Naive thymus-derived CD4-positive, alpha-beta T cell (primary cell): ENCODE results near the gene NCEH1. TPM values are rescaled to one million over a fixed set of nuclear protein-coding genes. Genes with fewer than 3 reads are reported as not detected.
"Not testable (repeated sequence)": the region's sequence is repeated elsewhere in the genome, so short reads cannot be mapped to it uniquely, and the experiment has no call there.

Experiments used
- ATAC-seq: fragments of 150-1000 bp; cut with Tn5 transposase; 2 replicates; pipeline ENCODE4 v1.10.0; 2021; ENCODE audit warnings: mild to moderate bottlenecking, moderate library complexity
- CTCF ChIA-PET: fragments of 350-600 bp; sonication (Branson Sonifier 250); formaldehyde crosslinking; loops from one replicate; lab custom pipeline; 2021; ENCODE audit warnings: antibody characterized with exemption; lab: Charles Lee
- POLR2A ChIA-PET: fragments of 350-600 bp; sonication (Branson Sonifier 250); formaldehyde crosslinking; loops from one replicate; lab custom pipeline; 2021; ENCODE audit warnings: antibody characterized with exemption, inconsistent platforms; lab: Charles Lee
- DNase-seq, 9 donors: peaks; one replicate each; pipeline versions ENCODE4 v3.0.0 to v3.0.0-alpha.2; 2020 to 2022; ENCODE audit warnings: mixed read lengths in 1 of 9
- H3K27ac ChIP-seq: one replicate; pipeline ENCODE4 v1.7.0; 2013; ENCODE audit warnings: mild to moderate bottlenecking, low read depth, low read length, moderate library complexity
- H3K27me3 ChIP-seq, 2 donors: one replicate each; pipeline ENCODE4 v1.7.0; 2013; ENCODE audit warnings: low read length in 2 of 2, mild to moderate bottlenecking in 2 of 2, moderate library complexity in 2 of 2; ENCODE audit not compliant: control insufficient read depth in 2 of 2, insufficient read depth in 2 of 2
- H3K36me3 ChIP-seq, 3 experiments: 1 replicate in 2 of 3; 2 replicates in 1 of 3; pipeline ENCODE4 v1.7.0; 2013; ENCODE audit warnings: low read length in 3 of 3, mild to moderate bottlenecking in 3 of 3, moderate library complexity in 1 of 3; ENCODE audit not compliant: insufficient read depth in 3 of 3, control insufficient read depth in 2 of 3
- H3K4me1 ChIP-seq, 2 donors: one replicate each; pipeline ENCODE4 v1.7.0; 2013; ENCODE audit warnings: low read length in 2 of 2, mild to moderate bottlenecking in 2 of 2, moderate library complexity in 1 of 2; ENCODE audit not compliant: control insufficient read depth in 2 of 2, insufficient read depth in 2 of 2
- H3K4me3 ChIP-seq: 2 replicates; pipeline ENCODE4 v1.7.0; 2013; ENCODE audit warnings: mild to moderate bottlenecking, low read length
- H3K9me3 ChIP-seq, 3 experiments: 1 replicate in 2 of 3; 2 replicates in 1 of 3; pipeline ENCODE4 v1.7.0; 2013; ENCODE audit warnings: low read length in 3 of 3; ENCODE audit not compliant: control insufficient read depth in 2 of 3
- H3K27ac Mint-ChIP-seq, 9 donors: one replicate each; pipeline ENCODE4 v1.8.0; 2020 to 2022; ENCODE audit warnings: mixed read lengths in 9 of 9, mild to moderate bottlenecking in 8 of 9, moderate library complexity in 5 of 9, inconsistent platforms in 2 of 9
- H3K27me3 Mint-ChIP-seq, 5 donors: one replicate each; pipeline ENCODE4 v1.8.0; 2021 to 2022; ENCODE audit warnings: mixed read lengths in 5 of 5, mild to moderate bottlenecking in 1 of 5
- H3K36me3 Mint-ChIP-seq, 5 donors: one replicate each; pipeline ENCODE4 v1.8.0; 2020 to 2022; ENCODE audit warnings: mixed read lengths in 5 of 5, mild to moderate bottlenecking in 3 of 5, inconsistent platforms in 1 of 5
- H3K4me1 Mint-ChIP-seq, 7 donors: one replicate each; pipeline ENCODE4 v1.8.0; 2020 to 2022; ENCODE audit warnings: mixed read lengths in 7 of 7, mild to moderate bottlenecking in 3 of 7, inconsistent platforms in 1 of 7
- H3K4me3 Mint-ChIP-seq, 10 donors: one replicate each; pipeline ENCODE4 v1.8.0; 2020 to 2022; ENCODE audit warnings: mild to moderate bottlenecking in 10 of 10, mixed read lengths in 10 of 10, moderate library complexity in 6 of 10, inconsistent platforms in 2 of 10
- H3K9me3 Mint-ChIP-seq, 11 donors: one replicate each; pipeline ENCODE4 v1.8.0; 2020 to 2022; ENCODE audit warnings: mixed read lengths in 11 of 11, mild to moderate bottlenecking in 4 of 11, inconsistent platforms in 1 of 11, moderate library complexity in 1 of 11
- intact Hi-C, 2 donors: fragments of 100-400 bp; cut with micrococcal nuclease; formaldehyde crosslinking; loops; one replicate each; pipeline ENCODE4 v1.15.1; 2023
- polyA plus RNA-seq, 2 donors: library from polyadenylated mRNA; unstranded; fragments of 300-500 nt; fragmentation: Illumina TruSeq; gene quantifications; one replicate each; pipeline ENCODE4 v1.2.3, GENCODE V29; 2021
- total RNA-seq, 6 experiments: library from RNA in 5 of 6; stranded (reverse) in 5 of 6; gene quantifications; 1 replicate in 5 of 6; 2 replicates in 1 of 6; pipeline ENCODE4 v1.2.3 and lab custom pipeline; 2021 to 2026

Gene NCEH1
- total and polyA plus RNA-seq, 7 experiments from 2014 or later = 1.2 to 8.9 (median 3.5) TPM

DNA sequence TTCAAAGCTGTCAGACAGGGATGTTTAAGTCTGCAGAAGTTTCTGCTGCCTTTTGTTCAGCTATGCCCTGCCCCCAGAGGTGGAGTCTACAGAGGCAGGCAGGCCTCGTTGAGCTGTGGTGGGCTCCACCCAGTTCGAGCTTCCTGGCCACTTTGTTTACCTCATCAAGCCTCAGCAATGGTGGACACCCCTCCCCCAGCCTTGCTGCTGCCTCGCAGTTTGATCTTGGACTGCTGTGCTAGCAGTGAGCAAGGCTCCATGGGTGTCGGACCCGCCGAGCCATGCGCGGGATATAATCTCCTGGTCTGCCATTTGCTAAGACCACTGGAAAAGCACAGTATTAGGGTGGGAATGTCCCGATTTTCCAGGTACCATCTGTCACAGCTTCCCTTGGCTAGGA, 45.4 kb downstream of the NCEH1 start:
- intact Hi-C loops = loop anchor here in 1 of 2 donors (5.0 to 10.0 kb wide), 3 partner anchors 628 to 1703 kb away; partner anchors contain the start of gene FNDC3B
- not testable (repeated sequence) for H3K4me3 Mint-ChIP-seq, H3K27ac Mint-ChIP-seq

DNA sequence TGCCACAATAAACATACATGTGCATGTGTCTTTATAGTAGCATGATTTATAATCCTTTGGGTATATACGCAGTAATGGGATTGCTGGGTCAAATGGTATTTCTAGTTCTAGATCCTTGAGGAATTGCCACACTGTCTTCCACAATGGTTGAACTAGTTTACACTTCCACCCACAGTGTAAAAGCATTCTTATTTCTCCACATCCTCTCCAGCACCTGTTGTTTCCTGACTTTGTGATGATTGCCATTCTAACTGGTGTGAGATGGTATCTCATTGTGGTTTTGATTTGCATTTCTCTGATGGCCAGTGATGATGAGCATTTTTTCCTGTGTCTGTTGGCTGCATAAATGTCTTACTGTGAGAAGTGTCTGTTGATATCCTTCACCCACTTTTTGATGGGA, 50.4 kb downstream of the NCEH1 start:
- DNase-seq, H3K9me3 Mint-ChIP-seq, H3K36me3 ChIP-seq, H3K4me1 ChIP-seq, H3K27me3 ChIP-seq, H3K27ac Mint-ChIP-seq, CTCF ChIA-PET, H3K4me3 ChIP-seq, H3K27ac ChIP-seq, H3K4me3 Mint-ChIP-seq, H3K9me3 ChIP-seq, ATAC-seq, POLR2A ChIA-PET: not testable (repeated sequence)
- peaks cover 0 to 19% (median 0%) of the 10 kb centered on the region in 5 donors for H3K27me3 Mint-ChIP-seq
- intact Hi-C loops = loop anchor here in 1 of 2 donors (10.0 kb wide), 1 partner anchor 1016 kb away; no protein-coding TSS in a partner anchor
- H3K36me3 Mint-ChIP-seq = peaks cover 0 to 11% (median 5%) of the 10 kb centered on the region in 5 donors
- H3K4me1 Mint-ChIP-seq = peaks cover 0 to 12% (median 10%) of the 10 kb centered on the region in 7 donors

More for the DNA sequence above, 45.4 kb downstream of the NCEH1 start:
- H3K36me3 ChIP-seq, POLR2A ChIA-PET, ATAC-seq, H3K4me3 ChIP-seq, H3K9me3 ChIP-seq, H3K9me3 Mint-ChIP-seq, DNase-seq, H3K27ac ChIP-seq, H3K27me3 ChIP-seq: not testable (repeated sequence)
- H3K4me1 ChIP-seq = peaks cover 4 to 11% of the 10 kb centered on the region in 2 donors
- CTCF ChIA-PET = interaction anchor here (0.6 to 1.7 kb wide), 2 partner anchors 204 to 628 kb away, joined by 3 to 4 read pairs; no protein-coding TSS in a partner anchor
- peaks cover 11 to 24% (median 22%) of the 10 kb centered on the region in 7 donors for H3K4me1 Mint-ChIP-seq
- H3K36me3 Mint-ChIP-seq = peaks cover 4 to 12% (median 6%) of the 10 kb centered on the region in 5 donors
- peaks cover 0 to 20% (median 0%) of the 10 kb centered on the region in 5 donors for H3K27me3 Mint-ChIP-seq

DNA sequence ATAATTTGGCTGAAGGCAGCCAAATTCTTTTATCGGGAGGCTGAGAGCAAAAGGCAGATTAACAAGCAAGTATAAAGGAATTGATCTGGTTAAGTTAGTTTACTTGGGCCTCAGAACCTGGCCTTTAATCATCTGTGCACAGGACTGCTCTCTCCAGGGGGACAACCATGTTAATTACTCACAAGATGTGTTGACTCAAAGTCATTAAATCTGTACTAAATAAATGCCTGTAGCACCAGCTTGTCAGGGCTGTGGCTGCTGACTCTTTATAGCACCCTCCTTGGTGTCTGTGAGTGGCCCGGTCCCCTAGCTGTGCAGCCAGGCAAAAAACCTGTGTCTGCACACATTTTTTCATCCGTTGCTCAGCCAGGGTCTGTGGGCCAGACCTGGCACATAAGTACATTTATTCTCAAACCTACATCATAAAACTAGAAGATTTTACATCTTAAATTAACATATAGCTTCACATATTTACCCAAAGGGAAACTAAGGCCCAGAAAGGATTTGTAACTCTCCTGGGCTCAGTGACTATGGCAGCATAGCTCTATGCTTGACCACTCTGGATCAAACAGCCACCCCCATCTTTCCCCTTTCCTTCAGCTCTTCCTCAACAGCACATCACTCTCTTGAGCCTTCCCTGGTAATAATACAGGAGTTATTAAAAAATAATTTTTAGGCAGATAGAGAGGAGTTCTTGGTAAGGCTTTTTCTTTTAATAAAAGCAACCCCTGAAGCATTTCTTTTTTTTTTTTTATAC, 51.4 kb downstream of the NCEH1 start:
- peaks cover 0 to 4% (median 0%) of the 10 kb centered on the region in 11 donors for H3K9me3 Mint-ChIP-seq
- peak overlapping the region in 1 of 9 donors; percentile 16 for H3K27ac Mint-ChIP-seq
- no peaks in the 10 kb centered on the region for H3K27me3 ChIP-seq
- peaks cover 0 to 11% (median 2%) of the 10 kb centered on the region in 5 donors for H3K36me3 Mint-ChIP-seq
- H3K9me3 ChIP-seq = no peaks in the 10 kb centered on the region
- no peaks in the 10 kb centered on the region for H3K36me3 ChIP-seq
- ChIA-PET POLR2A (no interaction called here), CTCF (interaction anchor here (0.6 kb wide), 1 partner anchor 188 kb away, joined by 4 read pairs; no protein-coding TSS in a partner anchor)
- peaks cover 0 to 19% (median 0%) of the 10 kb centered on the region in 5 donors for H3K27me3 Mint-ChIP-seq
- DNase-seq (no peak), ATAC-seq (no peak)
- H3K4me1 Mint-ChIP-seq = peaks cover 0 to 11% (median 7%) of the 10 kb centered on the region in 7 donors
- H3K4me3 Mint-ChIP-seq = no peak overlapping the region
- no peak overlapping the region for H3K27ac ChIP-seq
- no peak overlapping the region for H3K4me3 ChIP-seq
- H3K4me1 ChIP-seq = no peaks in the 10 kb centered on the region
- intact Hi-C loops = loop anchor here in 1 of 2 donors (10.0 kb wide), 1 partner anchor 1015 kb away; no protein-coding TSS in a partner anchor

DNA sequence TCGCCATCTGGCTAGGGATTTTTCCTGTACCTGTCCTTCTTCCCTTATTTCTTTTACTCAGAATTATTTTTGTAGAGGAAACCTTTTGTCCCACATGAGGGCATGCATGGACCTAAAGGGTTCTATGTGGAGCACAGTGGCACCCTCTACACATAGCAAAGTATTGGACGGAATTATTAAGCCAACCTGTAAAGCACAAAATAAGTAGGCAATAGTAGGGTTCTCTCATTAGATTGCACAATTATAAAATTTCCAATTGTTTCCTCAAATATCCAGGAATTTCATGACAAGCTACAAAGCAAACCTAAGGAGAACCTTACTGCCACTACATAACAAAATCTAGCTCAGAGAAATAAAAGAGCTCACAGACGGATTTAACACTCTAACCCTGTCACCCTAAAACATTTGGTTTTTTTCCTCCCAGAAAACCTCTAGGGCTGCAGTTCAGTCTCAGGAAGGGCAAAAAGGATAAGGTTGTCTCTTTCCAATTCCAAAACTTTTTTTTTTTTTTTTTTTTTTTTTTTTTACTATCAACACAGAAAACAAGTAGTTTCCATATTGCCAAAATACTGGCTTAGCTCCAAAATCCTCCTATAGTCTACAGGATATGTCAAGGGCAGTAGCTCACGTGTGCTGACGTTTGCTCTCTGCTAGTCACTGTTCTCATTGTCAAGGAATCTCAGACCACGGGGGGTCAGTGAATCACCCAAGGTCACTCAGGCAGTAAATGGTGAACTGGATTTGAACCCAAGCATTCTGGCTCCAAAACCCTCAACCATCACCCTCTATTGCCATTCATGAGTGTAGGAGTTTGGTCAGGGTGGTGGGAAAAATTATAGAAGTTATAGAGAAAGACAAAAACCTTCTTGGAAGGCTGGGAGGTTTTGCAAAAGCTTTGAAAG, 52.3 kb downstream of the NCEH1 start:
- Mint-ChIP-seq H3K4me1 (peaks cover 0 to 11% (median 7%) of the 10 kb centered on the region in 7 donors), H3K4me3 (no peak overlapping the region), H3K27ac (no peak overlapping the region), H3K9me3 (peaks cover 0 to 3% (median 0%) of the 10 kb centered on the region in 11 donors), H3K27me3 (peaks cover 0 to 17% (median 0%) of the 10 kb centered on the region in 5 donors), H3K36me3 (peaks cover 0 to 6% (median 0%) of the 10 kb centered on the region in 5 donors)
- DNase-seq = no peak
- ATAC-seq = no peak
- H3K4me3 ChIP-seq = no peak overlapping the region
- no peaks in the 10 kb centered on the region for H3K9me3 ChIP-seq
- no peaks in the 10 kb centered on the region for H3K4me1 ChIP-seq
- H3K27ac ChIP-seq = no peak overlapping the region
- no peaks in the 10 kb centered on the region for H3K27me3 ChIP-seq
- CTCF ChIA-PET = interaction anchor here (0.7 kb wide), 1 partner anchor 257 kb away, joined by 3 read pairs; no protein-coding TSS in a partner anchor
- intact Hi-C loops = no loop called here
- no peaks in the 10 kb centered on the region for H3K36me3 ChIP-seq
- POLR2A ChIA-PET = no interaction called here

DNA sequence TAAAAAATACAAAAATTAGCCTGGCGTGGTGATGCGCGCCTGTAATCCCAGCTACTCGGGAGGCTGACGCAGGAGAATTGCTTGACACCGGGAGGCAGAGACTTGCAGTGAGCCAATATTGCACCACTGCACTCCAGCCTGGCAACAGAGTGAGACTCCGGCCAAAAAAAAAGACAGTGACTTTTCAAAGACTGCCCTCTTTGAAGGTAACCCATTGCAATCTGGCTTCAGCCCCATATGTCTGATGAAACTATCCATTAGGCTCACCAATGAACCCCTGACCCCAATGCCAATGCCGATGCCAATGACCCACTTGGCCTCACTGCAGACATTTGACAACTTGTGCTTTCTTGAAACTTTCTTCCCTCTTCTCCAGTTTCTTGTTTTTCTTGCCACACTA, 54.3 kb downstream of the NCEH1 start:
- H3K9me3 ChIP-seq = no peaks in the 10 kb centered on the region
- H3K27me3 ChIP-seq = no peaks in the 10 kb centered on the region
- no peak overlapping the region for H3K4me3 Mint-ChIP-seq
- ATAC-seq (no peak), DNase-seq (no peak)
- H3K9me3 Mint-ChIP-seq = peaks cover 0 to 3% (median 0%) of the 10 kb centered on the region in 11 donors
- H3K4me1 Mint-ChIP-seq = peaks cover 0 to 11% (median 7%) of the 10 kb centered on the region in 7 donors
- no peaks in the 10 kb centered on the region for H3K36me3 ChIP-seq
- CTCF ChIA-PET = interaction anchor here (1.2 kb wide), 1 partner anchor 10 kb away, joined by 3 read pairs; no protein-coding TSS in a partner anchor
- H3K4me1 ChIP-seq = no peaks in the 10 kb centered on the region
- intact Hi-C loops = no loop called here
- peaks cover 0 to 4% (median 0%) of the 10 kb centered on the region in 5 donors for H3K27me3 Mint-ChIP-seq
- peaks cover 0 to 6% (median 0%) of the 10 kb centered on the region in 5 donors for H3K36me3 Mint-ChIP-seq
- H3K27ac Mint-ChIP-seq = no peak overlapping the region
- POLR2A ChIA-PET = no interaction called here
- no peak overlapping the region for H3K27ac ChIP-seq
- no peak overlapping the region for H3K4me3 ChIP-seq

DNA sequence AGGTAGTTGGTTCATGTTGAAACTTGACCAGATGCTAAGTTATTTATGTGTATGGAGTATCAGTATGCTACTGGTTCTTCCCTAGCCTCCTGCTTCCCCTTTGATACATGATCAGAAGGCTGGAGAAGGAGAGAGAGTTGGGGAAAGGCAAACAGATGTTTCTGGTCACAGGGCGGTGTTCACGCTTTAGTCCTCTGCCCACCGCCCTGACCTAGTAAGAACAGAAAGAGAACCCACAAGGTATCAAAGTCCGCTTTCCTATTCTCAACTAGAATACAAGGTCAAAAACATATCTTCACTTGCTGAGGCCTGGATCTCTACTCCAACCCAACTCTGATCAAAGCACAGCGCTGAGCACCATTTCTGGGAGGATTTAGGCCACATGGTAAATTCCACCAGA, 55.5 kb downstream of the NCEH1 start:
- ATAC-seq = no peak
- no peaks in the 10 kb centered on the region for H3K27me3 Mint-ChIP-seq
- H3K36me3 Mint-ChIP-seq = peaks cover 0 to under 1% (median 0%) of the 10 kb centered on the region in 5 donors

More for the DNA sequence above, 55.5 kb downstream of the NCEH1 start:
- Histone ChIP-seq H3K27me3 (no peaks in the 10 kb centered on the region), H3K27ac (no peak overlapping the region), H3K4me3 (no peak overlapping the region), H3K36me3 (no peaks in the 10 kb centered on the region), H3K4me1 (no peaks in the 10 kb centered on the region), H3K9me3 (no peaks in the 10 kb centered on the region)
- no peak overlapping the region for H3K27ac Mint-ChIP-seq
- ChIA-PET CTCF (no interaction called here), POLR2A (no interaction called here)
- no peak overlapping the region for H3K4me3 Mint-ChIP-seq
- intact Hi-C loops = no loop called here
- peaks cover 0 to 7% (median 1%) of the 10 kb centered on the region in 7 donors for H3K4me1 Mint-ChIP-seq
- H3K9me3 Mint-ChIP-seq = no peaks in the 10 kb centered on the region
- no peak for DNase-seq
